Ammon's horn (tissue), 1 donor: ENCODE measurements around the gene SLC35E3.
"Not testable (repeated sequence)": the region's sequence is repeated elsewhere in the genome, so short reads cannot be mapped to it uniquely, and the experiment has no call there.

Source experiments
- DNase-seq: peaks from one replicate; pipeline ENCODE4 v3.0.0-alpha.2; 2016; ENCODE audit warnings: low spot score

Gene SLC35E3

GRCh38 chr12:68814490-68815231, 68.7 kb downstream of the SLC35E3 start:
- DNase-seq: no peak

- no peak for DNase-seq
Observed at GRCh38 chr12:68815232-68815927, 69.4 kb downstream of the SLC35E3 start.

- no peak for DNase-seq
Observed at GRCh38 chr12:68815928-68816800, 70.2 kb downstream of the SLC35E3 start.

- not testable (repeated sequence) for DNase-seq
Observed at GRCh38 chr12:68819481-68819880, 73.5 kb downstream of the SLC35E3 start.

GRCh38 chr12:68821357-68822188, 75.6 kb downstream of the SLC35E3 start:
- no peak for DNase-seq

- DNase-seq: no peak
Observed at GRCh38 chr12:68823696-68824095, 77.7 kb downstream of the SLC35E3 start.

GRCh38 chr12:68824131-68824530, 78.2 kb downstream of the SLC35E3 start:
- DNase-seq: no peak

- DNase-seq: no peak
Observed at GRCh38 chr12:68824597-68825250, 78.7 kb downstream of the SLC35E3 start.

GRCh38 chr12:68825569-68826217, 79.7 kb downstream of the SLC35E3 start:
- DNase-seq: no peak

- no peak for DNase-seq
Observed at GRCh38 chr12:68827895-68828671, 82.1 kb downstream of the SLC35E3 start.

GRCh38 chr12:68828672-68829068, 82.7 kb downstream of the SLC35E3 start:
- DNase-seq: no peak
